Measurements from ENCODE around the gene TMEM14B.
"Not testable (repeated sequence)": the region's sequence is repeated elsewhere in the genome, so short reads cannot be mapped to it uniquely, and the experiment has no call there.

Gene TMEM14B

GRCh38 chr6:10747251-10747972, at the start of gene TMEM14B:
Gene TMEM14B, plus strand, starts transcription at chr6:10747805. Its CDS starts 1,441 bp downstream, at chr6:10749246.
- peak; percentile 99 for DNase-seq (ENCODE audit: low read depth, low spot score)

GRCh38 chr6:10713962-10714361, 33.6 kb upstream of the TMEM14B start:
- no peak for DNase-seq (ENCODE audit: low read depth, low spot score)

- no peak for DNase-seq (ENCODE audit: low read depth, low spot score)
Observed at GRCh38 chr6:10719296-10719963, 28.2 kb upstream of the TMEM14B start.

GRCh38 chr6:10719964-10720264, 27.7 kb upstream of the TMEM14B start:
- DNase-seq (ENCODE audit: low read depth, low spot score), result no peak

- peak; percentile 32 for DNase-seq (ENCODE audit: low read depth, low spot score)
Observed at GRCh38 chr6:10720265-10720959, 27.2 kb upstream of the TMEM14B start.

- not testable (repeated sequence) for DNase-seq (ENCODE audit: low read depth, low spot score)
Observed at GRCh38 chr6:10720960-10721849, 26.4 kb upstream of the TMEM14B start.

GRCh38 chr6:10721850-10722569, 25.6 kb upstream of the TMEM14B start:
- DNase-seq (ENCODE audit: low read depth, low spot score), result no peak

GRCh38 chr6:10722570-10722819, 25.1 kb upstream of the TMEM14B start:
- no peak for DNase-seq (ENCODE audit: low read depth, low spot score)

- DNase-seq (ENCODE audit: low read depth, low spot score), result peak; percentile 99
Observed at GRCh38 chr6:10722820-10723566, 24.6 kb upstream of the TMEM14B start, which contains the start of gene TMEM14C. Gene TMEM14C, plus strand, starts transcription at chr6:10723070. Its CDS starts 1,544 bp downstream, at chr6:10724614.

GRCh38 chr6:10723567-10723881, 24.1 kb upstream of the TMEM14B start:
- DNase-seq (ENCODE audit: low read depth, low spot score), result no peak

- DNase-seq (ENCODE audit: low read depth, low spot score), result no peak
Observed at GRCh38 chr6:10725044-10725443, 22.6 kb upstream of the TMEM14B start.

GRCh38 chr6:10725716-10726115, 21.9 kb upstream of the TMEM14B start:
- DNase-seq (ENCODE audit: low read depth, low spot score), result no peak

GRCh38 chr6:10730254-10730653, 17.4 kb upstream of the TMEM14B start:
- no peak for DNase-seq (ENCODE audit: low read depth, low spot score)

- no peak for DNase-seq (ENCODE audit: low read depth, low spot score)
Observed at GRCh38 chr6:10733151-10733715, 14.4 kb upstream of the TMEM14B start.

GRCh38 chr6:10733863-10734262, 13.7 kb upstream of the TMEM14B start:
- DNase-seq (ENCODE audit: low read depth, low spot score), result no peak

- DNase-seq (ENCODE audit: low read depth, low spot score), result no peak
Observed at GRCh38 chr6:10736731-10737130, 10.9 kb upstream of the TMEM14B start.

GRCh38 chr6:10740061-10740460, 7.5 kb upstream of the TMEM14B start:
- no peak for DNase-seq (ENCODE audit: low read depth, low spot score)

- DNase-seq (ENCODE audit: low read depth, low spot score), result not testable (repeated sequence)
Observed at GRCh38 chr6:10741643-10742042, 6.0 kb upstream of the TMEM14B start.

GRCh38 chr6:10742251-10742650, 5.4 kb upstream of the TMEM14B start:
- DNase-seq (ENCODE audit: low read depth, low spot score), result no peak

GRCh38 chr6:10743515-10743914, 4.1 kb upstream of the TMEM14B start:
- DNase-seq (ENCODE audit: low read depth, low spot score), result no peak

Data from astrocyte of the hippocampus (primary cell).